CD4-positive, alpha-beta T cell treated with Interleukin-2 at 100 ng/mL for 4 hours (primary cell): ENCODE measurements around the gene LCE2B.

Experiments
- DNase-seq: peaks from one replicate; pipeline ENCODE4 v3.0.0-alpha.2; 2020; ENCODE audit warnings: low spot score

Gene LCE2B

DNA sequence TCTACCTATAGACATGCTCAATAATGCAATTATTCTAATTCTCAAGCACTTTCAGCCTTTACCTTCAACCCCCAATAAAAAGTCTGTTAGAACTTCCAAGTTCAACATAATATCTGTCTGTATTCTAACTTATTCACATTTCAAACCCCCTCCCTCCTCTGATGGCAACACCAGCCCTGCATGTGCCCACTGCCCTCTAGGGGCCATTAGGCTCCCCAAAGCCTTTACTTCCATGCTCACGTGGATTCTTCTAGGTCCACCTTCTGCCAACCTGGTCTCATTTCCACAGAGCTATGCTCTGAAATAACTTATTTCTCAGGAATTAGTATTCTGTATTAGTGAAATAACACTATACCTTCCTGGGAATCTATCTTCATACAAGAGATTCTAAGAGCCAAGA lies 49.7 kb downstream of the LCE2B start:
- DNase-seq = no peak
